Trophoblast cell (in vitro differentiated cells and primary cell): Measurements from ENCODE around the gene TEX2.

Experiments
- DNase-seq, 2 donors: peaks; one replicate each; pipeline ENCODE4 v3.0.0-alpha.2; 2016
- H2AFZ ChIP-seq: 2 replicates; pipeline ENCODE4 v1.6.1; 2013; ENCODE audit warnings: low read length, moderate library complexity, mild to moderate bottlenecking; ENCODE audit not compliant: insufficient read depth, poor library complexity
- H2AK5ac ChIP-seq: 2 replicates; pipeline ENCODE4 v1.6.1; 2013; ENCODE audit warnings: mild to moderate bottlenecking, low read length
- H2BK120ac ChIP-seq: 2 replicates; pipeline ENCODE4 v1.6.1; 2013; ENCODE audit warnings: low read length, mild to moderate bottlenecking, moderate library complexity; ENCODE audit not compliant: insufficient read depth, poor library complexity
- H2BK12ac ChIP-seq: 2 replicates; pipeline ENCODE4 v1.6.1; 2013; ENCODE audit warnings: mild to moderate bottlenecking, low read length, moderate library complexity
- H2BK5ac ChIP-seq: 2 replicates; pipeline ENCODE4 v1.6.1; 2013; ENCODE audit warnings: low read length, low read depth, moderate library complexity, mild to moderate bottlenecking; ENCODE audit not compliant: poor library complexity
- H3K14ac ChIP-seq: 2 replicates; pipeline ENCODE4 v1.6.1; 2013; ENCODE audit warnings: mild to moderate bottlenecking, low read length
- H3K18ac ChIP-seq: 2 replicates; pipeline ENCODE4 v1.6.1; 2013; ENCODE audit warnings: mild to moderate bottlenecking, low read length
- H3K23ac ChIP-seq: 2 replicates; pipeline ENCODE4 v1.6.1; 2013; ENCODE audit warnings: low read length
- H3K27ac ChIP-seq: 2 replicates; pipeline ENCODE4 v1.5.1; 2013; ENCODE audit warnings: low read depth, mild to moderate bottlenecking, inconsistent platforms, low read length, moderate library complexity
- H3K27me3 ChIP-seq: 2 replicates; pipeline ENCODE4 v1.6.1; 2013; ENCODE audit warnings: inconsistent platforms, mild to moderate bottlenecking, low read length, moderate library complexity; ENCODE audit not compliant: insufficient read depth
- H3K36me3 ChIP-seq, 2 experiments: 1 replicate in 1 of 2; 2 replicates in 1 of 2; pipeline ENCODE4 v1.6.1; 2013; ENCODE audit warnings: low read length in 2 of 2, mild to moderate bottlenecking in 2 of 2, moderate library complexity in 1 of 2; ENCODE audit not compliant: insufficient read depth in 2 of 2, control insufficient read depth in 1 of 2
- H3K4ac ChIP-seq: 2 replicates; pipeline ENCODE4 v1.6.1; 2013; ENCODE audit warnings: low read depth, mild to moderate bottlenecking, low read length, moderate library complexity
- H3K4me1 ChIP-seq, 2 experiments: 1 replicate in 1 of 2; 2 replicates in 1 of 2; pipeline ENCODE4 v1.6.1; 2013; ENCODE audit warnings: low read length in 2 of 2, mild to moderate bottlenecking in 2 of 2, moderate library complexity in 1 of 2; ENCODE audit not compliant: insufficient read depth in 2 of 2, control insufficient read depth in 1 of 2
- H3K4me2 ChIP-seq: 2 replicates; pipeline ENCODE4 v1.6.1; 2013; ENCODE audit warnings: inconsistent platforms, mild to moderate bottlenecking, low read length, moderate library complexity
- H3K4me3 ChIP-seq: 2 replicates; pipeline ENCODE4 v1.5.1; 2013; ENCODE audit warnings: mild to moderate bottlenecking, low read depth, low read length, inconsistent platforms
- H3K79me1 ChIP-seq: one replicate; pipeline ENCODE4 v1.6.1; 2013; ENCODE audit warnings: low read length
- H3K79me2 ChIP-seq: 2 replicates; pipeline ENCODE4 v1.6.1; 2013; ENCODE audit warnings: low read length, mild to moderate bottlenecking; ENCODE audit not compliant: control insufficient read depth, insufficient read depth, poor library complexity
- H3K9ac ChIP-seq: 2 replicates; pipeline ENCODE4 v1.6.1; 2013; ENCODE audit warnings: mild to moderate bottlenecking, low read length
- H3K9me3 ChIP-seq: 2 replicates; pipeline ENCODE4 v1.6.1; 2013; ENCODE audit warnings: low read depth, mild to moderate bottlenecking, control low read depth, inconsistent platforms, low read length; ENCODE audit not compliant: insufficient read depth
- H4K12ac ChIP-seq: 2 replicates; pipeline ENCODE4 v1.6.1; 2013; ENCODE audit warnings: low read depth, mild to moderate bottlenecking, low read length, moderate library complexity
- H4K8ac ChIP-seq: 2 replicates; pipeline ENCODE4 v1.6.1; 2013; ENCODE audit warnings: low read depth, mild to moderate bottlenecking, low read length, moderate library complexity
- H4K91ac ChIP-seq: one replicate; pipeline ENCODE4 v1.6.1; 2013; ENCODE audit warnings: low read depth, mild to moderate bottlenecking, low read length, moderate library complexity
- WGBS: extraction: QIAGEN DNeasy Blood & Tissue Kit; methylation state at CpG from one replicate; pipeline ENCODE4 v1.1.7; 2013; ENCODE audit warnings: missing lambda C conversion rate; ENCODE audit not compliant: insufficient read length, insufficient coverage; ENCODE audit errors: extremely low coverage; 5-methylcytosine and 5-hydroxymethylcytosine counted together

TEX2 gene

DNA sequence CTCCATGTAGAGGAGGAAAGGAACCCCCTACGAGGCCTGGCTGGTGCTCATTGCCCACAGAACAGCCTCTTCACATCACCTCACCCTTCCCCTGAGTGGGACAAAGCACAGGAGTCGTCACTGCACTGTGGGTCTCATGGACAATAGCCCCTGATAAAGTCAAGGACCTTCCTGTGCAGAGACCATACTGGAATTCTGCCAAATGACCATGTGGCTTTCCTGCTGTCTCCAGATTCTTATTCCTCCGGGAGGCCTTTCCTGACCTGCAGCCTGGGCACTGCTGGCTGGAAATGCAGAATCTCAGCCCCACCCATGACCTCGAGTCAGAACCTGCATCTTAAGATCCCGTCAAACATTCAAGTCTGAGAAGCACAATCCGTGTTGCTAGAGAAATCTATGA is 72.6 kb downstream of the TEX2 start:
- Histone ChIP-seq H3K79me2 (no peaks in the 10 kb centered on the region), H2AFZ (no peak overlapping the region), H3K4me2 (no peak overlapping the region), H3K4me3 (no peak overlapping the region), H3K4me1 (peaks cover 4% of the 10 kb centered on the region in 2 experiments), H3K14ac (no peak overlapping the region), H4K12ac (no peak overlapping the region), H3K4ac (no peak overlapping the region), H3K27ac (no peak overlapping the region), H3K9me3 (no peaks in the 10 kb centered on the region), H3K36me3 (peaks cover 26 to 41% of the 10 kb centered on the region in 2 experiments), H4K91ac (no peak overlapping the region), H3K9ac (no peak overlapping the region), H2AK5ac (no peak overlapping the region), H3K79me1 (peaks cover 2% of the 10 kb centered on the region), H3K27me3 (no peaks in the 10 kb centered on the region), H4K8ac (no peak overlapping the region), H2BK12ac (no peak overlapping the region), H3K18ac (peak overlapping the region; percentile 61), H2BK120ac (no peak overlapping the region), H2BK5ac (no peak overlapping the region), H3K23ac (no peak overlapping the region)
- peak in 1 of 2 donors; percentile 15 for DNase-seq
- no CpG with 5 or more reads among the region's 6 CpGs for WGBS

DNA sequence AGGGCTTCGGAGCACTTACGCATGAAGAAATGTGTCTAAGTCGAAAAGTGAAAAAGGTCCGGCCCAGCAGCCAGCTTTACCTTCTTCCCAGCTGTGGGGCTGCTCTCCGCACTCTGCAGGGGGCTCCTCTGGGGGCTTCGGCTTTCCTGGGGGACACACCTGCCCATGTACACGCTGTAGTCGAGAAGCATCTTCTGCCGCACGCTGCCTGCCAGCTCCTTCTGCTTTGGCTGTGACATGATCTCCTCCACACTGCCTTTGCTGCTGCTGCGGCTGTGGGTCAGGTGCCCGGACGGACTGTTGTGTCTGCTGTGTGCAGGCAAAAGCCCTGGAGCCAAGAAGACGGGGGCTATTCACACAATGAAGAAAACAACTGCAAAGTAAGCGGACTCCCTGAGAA is 75.0 kb downstream of the TEX2 start:
- no CpG with 5 or more reads among the region's 15 CpGs for WGBS
- Histone ChIP-seq H2AFZ (no peak overlapping the region), H3K14ac (no peak overlapping the region), H4K8ac (no peak overlapping the region), H2BK5ac (no peak overlapping the region), H4K12ac (no peak overlapping the region), H3K9ac (no peak overlapping the region), H3K79me1 (peaks cover 2% of the 10 kb centered on the region), H3K79me2 (no peaks in the 10 kb centered on the region), H3K18ac (no peak overlapping the region), H3K27me3 (no peaks in the 10 kb centered on the region), H2AK5ac (no peak overlapping the region), H4K91ac (no peak overlapping the region), H2BK12ac (no peak overlapping the region), H3K9me3 (no peaks in the 10 kb centered on the region), H2BK120ac (no peak overlapping the region), H3K36me3 (peaks cover 26 to 42% of the 10 kb centered on the region in 2 experiments), H3K4ac (no peak overlapping the region), H3K4me2 (no peak overlapping the region), H3K23ac (no peak overlapping the region), H3K4me1 (peaks cover 4% of the 10 kb centered on the region in 2 experiments), H3K27ac (no peak overlapping the region), H3K4me3 (no peak overlapping the region)
- DNase-seq, result no peak

DNA sequence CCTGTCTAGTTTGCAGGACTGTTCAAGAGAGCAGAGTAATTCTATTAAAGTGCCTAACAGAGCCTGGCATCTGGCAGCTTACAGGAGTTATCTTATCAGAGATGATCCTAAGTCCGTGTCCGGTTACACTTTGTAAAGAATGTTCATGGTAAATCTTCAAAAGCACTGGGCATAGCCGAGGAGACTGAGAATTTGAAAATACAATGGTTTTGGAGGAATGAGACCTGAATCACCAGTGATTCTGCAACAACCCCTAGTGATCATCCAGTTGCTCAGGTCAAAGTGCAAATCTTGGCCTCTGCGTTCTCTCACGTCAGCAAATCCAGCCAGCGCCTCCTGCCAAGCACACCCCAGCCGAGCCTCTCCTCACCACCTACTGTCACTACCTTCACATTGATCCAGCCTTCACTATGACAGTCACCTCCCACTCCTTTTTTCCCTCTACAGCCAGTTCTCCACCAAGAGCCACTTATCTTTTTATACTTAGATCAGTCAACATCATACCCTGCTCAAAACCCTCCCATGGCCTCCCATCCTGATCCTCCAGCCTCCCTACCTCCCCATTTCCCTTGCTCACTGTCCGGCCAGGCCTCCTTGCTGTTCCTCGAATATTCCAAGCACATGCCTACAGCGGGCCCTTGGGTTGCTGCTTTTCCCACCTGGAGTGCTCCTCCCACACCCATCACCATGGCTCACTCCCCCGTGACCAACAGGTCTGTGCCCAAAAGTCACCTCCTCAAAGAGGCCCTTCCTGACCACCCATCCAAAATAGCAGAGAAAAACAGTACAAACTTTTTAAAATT is 75.8 kb downstream of the TEX2 start:
- Histone ChIP-seq H3K23ac (no peak overlapping the region), H3K27me3 (no peaks in the 10 kb centered on the region), H2BK120ac (no peak overlapping the region), H3K9ac (no peak overlapping the region), H3K27ac (no peak overlapping the region), H2BK5ac (peak overlapping the region; percentile 31), H3K18ac (no peak overlapping the region), H3K14ac (no peak overlapping the region), H4K12ac (no peak overlapping the region), H3K79me1 (peaks cover 2% of the 10 kb centered on the region), H3K36me3 (peaks cover 25 to 35% of the 10 kb centered on the region in 2 experiments), H3K4me2 (no peak overlapping the region), H2AFZ (no peak overlapping the region), H3K4me3 (no peak overlapping the region), H4K91ac (no peak overlapping the region), H3K79me2 (no peaks in the 10 kb centered on the region), H3K4ac (no peak overlapping the region), H3K4me1 (peaks cover 4% of the 10 kb centered on the region in 2 experiments), H2BK12ac (peak overlapping the region; percentile 11), H2AK5ac (no peak overlapping the region), H3K9me3 (no peaks in the 10 kb centered on the region), H4K8ac (no peak overlapping the region)
- WGBS, result no CpG with 5 or more reads among the region's 11 CpGs
- peak; percentile 65 to 88 for DNase-seq

DNA sequence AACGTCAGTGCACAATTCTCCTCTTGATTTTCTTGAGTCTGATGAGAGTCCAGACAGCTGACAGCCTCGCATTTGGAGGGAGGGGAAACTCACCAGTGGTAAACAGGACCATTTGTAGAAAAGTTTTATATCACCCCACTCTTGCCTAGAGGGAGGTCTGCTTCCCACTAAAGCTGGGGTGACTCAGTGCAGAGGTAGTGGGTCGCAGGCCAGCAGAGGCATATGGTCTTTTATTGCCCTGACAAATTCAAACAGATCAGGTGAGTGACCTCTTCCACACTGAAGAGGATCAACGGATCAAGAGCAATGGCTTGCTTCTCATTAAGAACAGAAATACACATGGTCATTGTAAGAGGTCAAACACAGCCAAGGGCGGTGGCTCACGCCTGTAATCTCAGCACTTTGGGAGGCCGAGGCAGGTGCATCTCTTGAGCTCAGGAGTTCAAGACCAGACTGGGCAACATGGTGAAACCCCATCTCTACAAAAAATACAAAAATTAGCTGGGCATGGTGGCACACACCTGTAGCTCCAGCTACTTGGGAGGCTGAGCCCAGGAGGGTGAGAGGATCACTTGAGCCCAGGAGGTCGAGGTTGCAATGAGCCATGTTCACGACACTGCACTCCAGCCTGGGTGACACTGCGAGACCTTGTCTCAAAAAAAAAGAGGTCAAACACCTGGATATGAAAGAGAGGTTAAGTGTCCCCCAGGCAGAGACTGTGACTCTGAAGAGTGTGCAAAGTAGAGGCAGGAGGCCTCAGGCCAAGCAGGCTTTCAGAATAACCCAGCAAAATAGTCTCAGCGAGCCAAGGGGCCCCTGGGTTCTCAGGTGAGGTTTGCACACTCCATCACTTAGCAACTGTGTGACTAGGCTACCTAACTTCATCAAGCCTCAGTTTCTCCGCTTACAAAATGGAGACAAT is 76.6 kb downstream of the TEX2 start:
- Histone ChIP-seq H3K36me3 (peaks cover 22 to 33% of the 10 kb centered on the region in 2 experiments), H2BK12ac (no peak overlapping the region), H3K79me1 (peaks cover 2% of the 10 kb centered on the region), H2AK5ac (no peak overlapping the region), H3K4me1 (peaks cover 4% of the 10 kb centered on the region in 2 experiments), H3K9ac (no peak overlapping the region), H3K79me2 (no peaks in the 10 kb centered on the region), H2BK120ac (no peak overlapping the region), H4K91ac (no peak overlapping the region), H4K8ac (no peak overlapping the region), H3K27me3 (no peaks in the 10 kb centered on the region), H2BK5ac (no peak overlapping the region), H3K27ac (no peak overlapping the region), H3K4me2 (no peak overlapping the region), H3K14ac (no peak overlapping the region), H3K4me3 (no peak overlapping the region), H2AFZ (no peak overlapping the region), H4K12ac (no peak overlapping the region), H3K18ac (no peak overlapping the region), H3K4ac (no peak overlapping the region), H3K23ac (no peak overlapping the region), H3K9me3 (no peaks in the 10 kb centered on the region)
- no CpG with 5 or more reads among the region's 12 CpGs for WGBS
- DNase-seq, result no peak
